K562 (cell line): ENCODE results near the gene POLN. TPM values are rescaled to one million over a fixed set of nuclear protein-coding genes. Genes with fewer than 3 reads are reported as not detected.

Experiments used
- ATAC-seq: fragments of 200-7000 bp; cut with Tn5 transposase; 3 replicates; pipeline ENCODE4 v1.9.1; 2020; ENCODE audit warnings: moderate library complexity
- BruUV-seq: library from RNA; stranded (reverse); fragments of 400-500 nt; replicated peaks from 2 replicates; lab custom pipeline; 2021; lab: Mats Ljungman, UMichigan
- CTCF ChIA-PET: fragments of 300-600 bp; formaldehyde crosslinking; extraction: SDS; loops from one replicate; lab custom pipeline; 2021; ENCODE audit warnings: low intra/inter-chr PET ratio; lab: Yijun Ruan, JAX
- POLR2A ChIA-PET: fragments of 300-600, 350-650 bp; sonication (Branson Sonifier 250); formaldehyde crosslinking; extraction: SDS; loops from one replicate; lab custom pipeline; 2021; ENCODE audit warnings: antibody characterized with exemption, inconsistent platforms; lab: Yijun Ruan, JAX
- DNase-seq, 4 experiments: peaks; one replicate each; pipeline versions ENCODE4 v3.0.0 to v3.0.0-alpha.2; 2011 to 2018; ENCODE audit warnings: low spot score in 3 of 4, mixed read lengths in 3 of 4; ENCODE audit errors: extremely low read depth in 1 of 4
- FAIRE-seq: peaks from 2 replicates; lab custom pipeline; 2011; peaks lifted over from hg19 to GRCh38; lab: Jason Lieb, UNC
- H2AFZ ChIP-seq: 2 replicates; pipeline ENCODE4 v1.6.0; 2011; ENCODE audit warnings: low read depth, low read length, control low read depth, inconsistent platforms
- H3K27ac ChIP-seq: fragments of 200-600 bp; 3 replicates; pipeline ENCODE4 v1.8.0; 2011; ENCODE audit warnings: low read depth, mild to moderate bottlenecking, control low read depth, inconsistent platforms, low read length, moderate library complexity, mixed read lengths; ENCODE audit errors: extremely low read depth
- H3K27me3 ChIP-seq, 2 experiments: fragments of 300-600 bp in 1 of 2; 2 replicates in 1 of 2; 3 replicates in 1 of 2; pipeline versions ENCODE4 v1.6.0 to v1.8.0; 2011; ENCODE audit warnings: inconsistent platforms in 2 of 2, low read length in 2 of 2, mild to moderate bottlenecking in 1 of 2, mixed read lengths in 1 of 2, moderate library complexity in 1 of 2; ENCODE audit not compliant: control insufficient read depth in 2 of 2, insufficient read depth in 2 of 2
- H3K36me3 ChIP-seq: fragments of 300-600 bp; 3 replicates; pipeline ENCODE4 v1.8.0; 2011; ENCODE audit warnings: mild to moderate bottlenecking, low read length, inconsistent platforms; ENCODE audit not compliant: control insufficient read depth, insufficient read depth
- H3K4me1 ChIP-seq, 2 experiments: fragments of 200-600 bp in 1 of 2; replicated peaks in 1 of 2; 2 replicates in 1 of 2; 3 replicates in 1 of 2; pipeline versions ENCODE4 v1.5.1 to v1.8.0; 2011; ENCODE audit warnings: inconsistent platforms in 2 of 2, low read length in 2 of 2, mild to moderate bottlenecking in 1 of 2, mixed read lengths in 1 of 2, moderate library complexity in 1 of 2; ENCODE audit not compliant: control insufficient read depth in 2 of 2, insufficient read depth in 2 of 2
- H3K4me2 ChIP-seq: 2 replicates; pipeline ENCODE4 v1.6.1; 2011; ENCODE audit warnings: low read length, control low read depth, inconsistent platforms, mixed read lengths; ENCODE audit not compliant: insufficient read depth
- H3K4me3 ChIP-seq: fragments of 200-600 bp; sonication (generic), shearing (Covaris generic); 2 replicates; pipeline ENCODE4 v1.5.1; 2016; ENCODE audit warnings: control low read depth, inconsistent platforms
- H3K79me2 ChIP-seq: fragments of 200-600 bp; 3 replicates; pipeline ENCODE4 v1.8.0; 2011; ENCODE audit warnings: low read length, inconsistent platforms; ENCODE audit not compliant: control insufficient read depth, insufficient read depth
- H3K9ac ChIP-seq, 2 experiments: 2 replicates each; pipeline versions ENCODE4 v1.6.0 to v1.6.1; 2011; ENCODE audit warnings: low read depth in 2 of 2, low read length in 2 of 2, control low read depth in 1 of 2, inconsistent platforms in 1 of 2, mild to moderate bottlenecking in 1 of 2, mixed read lengths in 1 of 2; ENCODE audit not compliant: insufficient read depth in 1 of 2
- H3K9me1 ChIP-seq: one replicate; pipeline ENCODE4 v1.6.0; 2011; ENCODE audit warnings: inconsistent platforms, mild to moderate bottlenecking, low read length, moderate library complexity; ENCODE audit not compliant: control insufficient read depth, insufficient read depth
- H3K9me3 ChIP-seq: replicated peaks from 2 replicates; pipeline ENCODE4 v1.5.1; 2011; ENCODE audit warnings: low read depth, low read length, inconsistent platforms; ENCODE audit not compliant: control insufficient read depth, insufficient read depth
- H4K20me1 ChIP-seq: replicated peaks from 2 replicates; pipeline ENCODE4 v1.6.1; 2011; ENCODE audit warnings: low read length, inconsistent platforms, mixed read lengths; ENCODE audit not compliant: control insufficient read depth, insufficient read depth
- CAMTA2 ChIP-seq: fragments of 250-450 bp; sonication (Bioruptor Pico); conservative IDR thresholded peaks from 2 replicates; pipeline ENCODE4 v1.5.1; 2022
- CREM ChIP-seq: IDR thresholded peaks from 2 replicates; pipeline ENCODE4 v1.6.1; 2014; ENCODE audit warnings: antibody characterized with exemption, low read depth
- MECOM ChIP-seq: fragments of 250-450 bp; sonication (Bioruptor Pico); IDR thresholded peaks from 2 replicates; pipeline ENCODE4 v1.8.0; 2022; ENCODE audit warnings: inconsistent platforms
- POLR2A ChIP-seq: fragments of 450-650 bp; conservative IDR thresholded peaks from 2 replicates; pipeline ENCODE4 v1.6.1; 2016
- SP2 ChIP-seq: IDR thresholded peaks from 2 replicates; pipeline ENCODE4 v1.6.1; 2011; ENCODE audit warnings: mild to moderate bottlenecking, low read depth, low read length, moderate library complexity; ENCODE audit not compliant: poor library complexity, severe bottlenecking; ENCODE audit errors: extremely low read depth
- ZNF436 ChIP-seq: fragments of 250-450, 450-650 bp; sonication (Bioruptor Pico); formaldehyde crosslinking; IDR thresholded peaks from 2 replicates; pipeline ENCODE4 v1.7.0; 2020; ENCODE audit warnings: mild to moderate bottlenecking
- WGBS: fragments of 100-300 bp; shearing (Covaris generic); methylation state at CpG from one replicate; pipeline ENCODE4 v1.1.6; 2016; ENCODE audit warnings: low coverage, mixed read lengths; ENCODE audit not compliant: insufficient coverage; ENCODE audit errors: missing lambda C conversion rate; 5-methylcytosine and 5-hydroxymethylcytosine counted together
- in situ Hi-C: fragments of 300-500 bp; cut with MboI; formaldehyde crosslinking; loops from 4 replicates; pipeline ENCODE4 v1.15.0; 2018; ENCODE audit warnings: inconsistent platforms, mixed read lengths
- intact Hi-C: fragments of 100-400 bp; cut with micrococcal nuclease; formaldehyde crosslinking; loops from 2 replicates; pipeline ENCODE4 v1.14.2; 2022
- polyA plus RNA-seq, 8 experiments: library from polyadenylated mRNA; depleted of rRNA in 4 of 8; stranded (reverse) in 5 of 8; unstranded in 3 of 8; fragments of >200 nt; fragmentation: Nextera tagmentation in 2 of 8; fragmentation: Illumina TruSeq in 1 of 8; extraction: Ambion mirVana in 2 of 8; extraction: Trizol in 1 of 8; gene quantifications; 2 replicates each; pipeline versions ENCODE4 v1.2.1 to v1.2.3, GENCODE V29; 2011 to 2014; ENCODE audit warnings: inconsistent platforms in 1 of 8, missing spikeins in 1 of 8
- total RNA-seq, 7 experiments: library from RNA; depleted of rRNA in 6 of 7; stranded (reverse); fragments of >200 nt in 6 of 7; fragmentation: Illumina TruSeq in 2 of 7; extraction: Trizol in 2 of 7; gene quantifications; 2 replicates each; pipeline versions ENCODE4 v1.2.1 to v1.2.3, GENCODE V29; 2011 to 2021; ENCODE audit warnings: low replicate concordance in 1 of 7
- TF ChIP-seq, protein P1 (sequence below): fragments of 450-650 bp; IDR thresholded peaks from 2 replicates; pipeline ENCODE4 v1.6.1; 2016; ENCODE audit warnings: mild to moderate bottlenecking
- TF ChIP-seq, protein P2 (sequence below): fragments of 250-450 bp; sonication (Bioruptor Pico); IDR thresholded peaks from 2 replicates; pipeline ENCODE4 v1.5.0; 2021; ENCODE audit warnings: mild to moderate bottlenecking, moderate library complexity
- TF ChIP-seq, protein P3 (sequence below), 3 experiments: fragments of 200-800 bp in 1 of 3; sonication (Bioruptor generic) in 1 of 3; sonication (generic) in 1 of 3; formaldehyde crosslinking in 1 of 3; IDR thresholded peaks; 2 replicates each; pipeline versions ENCODE4 v1.6.1 to v1.8.0; 2016 to 2022; ENCODE audit warnings: mild to moderate bottlenecking in 2 of 3, missing compliant biosample characterization in 2 of 3, missing genetic modification characterization in 2 of 3, missing genetic modification reagents in 1 of 3
- TF ChIP-seq, protein P4 (sequence below): fragments of 450-650 bp; IDR thresholded peaks from 2 replicates; pipeline ENCODE4 v1.6.1; 2016; ENCODE audit warnings: missing biosample characterization, missing genetic modification characterization

Gene POLN
- total and polyA plus RNA-seq, 9 of the 15 experiments (the other 6 are each of a cell fraction or from before 2014, with no cell fraction given) = 0.08 to 0.91 (median 0.32) TPM

DNA sequence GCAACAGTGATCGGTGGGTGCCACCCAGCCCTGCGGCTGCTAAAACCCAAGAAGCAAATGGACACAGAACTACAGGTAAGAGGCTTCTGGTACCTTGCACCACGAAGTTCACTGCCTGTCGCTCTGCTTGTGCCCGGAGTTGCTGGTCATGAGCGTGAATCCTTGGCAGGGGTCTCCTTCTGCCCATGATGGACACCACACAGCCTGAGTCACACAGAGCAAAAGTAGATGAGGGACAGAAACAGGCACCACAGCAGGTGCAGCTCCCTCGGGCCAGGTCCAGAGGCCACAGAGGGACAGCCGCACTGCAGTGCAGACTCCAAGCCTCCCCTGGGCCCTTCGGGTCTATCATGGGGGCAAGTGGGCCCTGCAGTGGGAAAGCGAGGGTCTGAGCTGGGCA, 160.4 kb downstream of the POLN start (continued):
- TF ChIP-seq, protein P1, sequence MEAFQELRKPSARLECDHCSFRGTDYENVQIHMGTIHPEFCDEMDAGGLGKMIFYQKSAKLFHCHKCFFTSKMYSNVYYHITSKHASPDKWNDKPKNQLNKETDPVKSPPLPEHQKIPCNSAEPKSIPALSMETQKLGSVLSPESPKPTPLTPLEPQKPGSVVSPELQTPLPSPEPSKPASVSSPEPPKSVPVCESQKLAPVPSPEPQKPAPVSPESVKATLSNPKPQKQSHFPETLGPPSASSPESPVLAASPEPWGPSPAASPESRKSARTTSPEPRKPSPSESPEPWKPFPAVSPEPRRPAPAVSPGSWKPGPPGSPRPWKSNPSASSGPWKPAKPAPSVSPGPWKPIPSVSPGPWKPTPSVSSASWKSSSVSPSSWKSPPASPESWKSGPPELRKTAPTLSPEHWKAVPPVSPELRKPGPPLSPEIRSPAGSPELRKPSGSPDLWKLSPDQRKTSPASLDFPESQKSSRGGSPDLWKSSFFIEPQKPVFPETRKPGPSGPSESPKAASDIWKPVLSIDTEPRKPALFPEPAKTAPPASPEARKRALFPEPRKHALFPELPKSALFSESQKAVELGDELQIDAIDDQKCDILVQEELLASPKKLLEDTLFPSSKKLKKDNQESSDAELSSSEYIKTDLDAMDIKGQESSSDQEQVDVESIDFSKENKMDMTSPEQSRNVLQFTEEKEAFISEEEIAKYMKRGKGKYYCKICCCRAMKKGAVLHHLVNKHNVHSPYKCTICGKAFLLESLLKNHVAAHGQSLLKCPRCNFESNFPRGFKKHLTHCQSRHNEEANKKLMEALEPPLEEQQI = no peak
- TF ChIP-seq CREM = no peak
- no peak for TF ChIP-seq POLR2A

DNA sequence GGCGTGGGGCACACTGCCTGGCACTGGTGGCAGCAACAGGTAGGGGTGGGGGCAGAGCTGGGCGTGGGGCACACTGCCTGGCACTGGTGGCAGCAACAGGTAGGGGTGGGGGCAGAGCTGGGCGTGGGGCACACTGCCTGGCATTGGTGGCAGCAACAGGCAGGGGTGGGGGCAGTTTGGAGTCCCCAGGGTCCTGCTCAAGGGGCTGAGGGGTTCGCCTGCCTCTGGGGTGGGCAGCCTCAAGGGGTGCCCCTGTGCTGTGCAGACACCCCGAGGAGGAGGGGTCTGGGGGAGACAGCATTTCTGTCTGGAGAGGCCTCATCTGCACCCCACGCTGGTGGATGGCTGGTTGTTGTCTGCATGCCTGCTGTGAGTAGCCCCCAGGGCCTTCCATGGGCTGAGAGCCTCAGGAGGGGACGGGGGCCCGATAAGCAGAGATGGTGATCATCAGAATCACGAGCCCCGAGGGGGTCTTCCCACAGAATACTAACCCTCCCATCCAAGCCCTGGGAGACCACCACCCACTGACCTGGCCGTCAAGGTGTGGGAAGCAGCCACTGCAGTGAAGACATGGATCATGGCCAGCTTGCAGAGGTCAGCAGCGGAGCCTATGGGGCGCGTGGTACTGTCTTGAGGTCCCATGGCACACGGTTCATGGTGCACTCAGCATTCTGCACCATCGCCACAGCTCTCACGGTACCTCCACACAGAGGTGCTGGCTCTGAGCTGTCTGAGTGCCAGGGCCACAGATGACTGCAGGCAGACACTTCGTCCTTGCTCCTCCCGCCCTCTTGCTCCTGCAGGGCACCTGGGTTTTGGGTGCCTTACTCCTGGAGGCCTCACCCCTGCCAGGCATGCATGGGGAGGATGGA, 161.3 kb downstream of the POLN start:
- H3K4me3 ChIP-seq = no peak overlapping the region
- H3K9me3 ChIP-seq = no peaks in the 10 kb centered on the region
- FAIRE-seq = no peak
- POLR2A ChIA-PET = interaction anchor here (0.8 to 0.9 kb wide), 2 partner anchors 12 to 13 kb away, joined by 4 read pairs; no protein-coding TSS in a partner anchor
- H3K9me1 ChIP-seq = no peaks in the 10 kb centered on the region
- CTCF ChIA-PET = no interaction called here
- H2AFZ ChIP-seq = no peak overlapping the region
- no peak overlapping the region for H3K27ac ChIP-seq
- H3K4me2 ChIP-seq = no peak overlapping the region
- H3K27me3 ChIP-seq = peaks cover 25 to 66% of the 10 kb centered on the region in 2 experiments; a peak in 4 of 5 replicates
- H4K20me1 ChIP-seq = no peaks in the 10 kb centered on the region
- BruUV-seq = no TSS peak
- no peaks in the 10 kb centered on the region for H3K36me3 ChIP-seq
- no peak for DNase-seq
- ATAC-seq = no peak
- no peak overlapping the region for H3K9ac ChIP-seq
- 8% methylated on average over 18 of the region's 19 CpGs for WGBS
- intact Hi-C loops = no loop called here
- in situ Hi-C loops = no loop called here
- H3K4me1 ChIP-seq = peaks cover 0 to 22% of the 10 kb centered on the region in 2 experiments; a peak in 2 of 5 replicates
- no peaks in the 10 kb centered on the region for H3K79me2 ChIP-seq
- TF ChIP-seq CAMTA2 (CRISPR knock-in tag) (no peak), ZNF436 (no peak), MECOM (CRISPR knock-in tag) (no peak), SP2 (no peak)
- TF ChIP-seq, protein P2, sequence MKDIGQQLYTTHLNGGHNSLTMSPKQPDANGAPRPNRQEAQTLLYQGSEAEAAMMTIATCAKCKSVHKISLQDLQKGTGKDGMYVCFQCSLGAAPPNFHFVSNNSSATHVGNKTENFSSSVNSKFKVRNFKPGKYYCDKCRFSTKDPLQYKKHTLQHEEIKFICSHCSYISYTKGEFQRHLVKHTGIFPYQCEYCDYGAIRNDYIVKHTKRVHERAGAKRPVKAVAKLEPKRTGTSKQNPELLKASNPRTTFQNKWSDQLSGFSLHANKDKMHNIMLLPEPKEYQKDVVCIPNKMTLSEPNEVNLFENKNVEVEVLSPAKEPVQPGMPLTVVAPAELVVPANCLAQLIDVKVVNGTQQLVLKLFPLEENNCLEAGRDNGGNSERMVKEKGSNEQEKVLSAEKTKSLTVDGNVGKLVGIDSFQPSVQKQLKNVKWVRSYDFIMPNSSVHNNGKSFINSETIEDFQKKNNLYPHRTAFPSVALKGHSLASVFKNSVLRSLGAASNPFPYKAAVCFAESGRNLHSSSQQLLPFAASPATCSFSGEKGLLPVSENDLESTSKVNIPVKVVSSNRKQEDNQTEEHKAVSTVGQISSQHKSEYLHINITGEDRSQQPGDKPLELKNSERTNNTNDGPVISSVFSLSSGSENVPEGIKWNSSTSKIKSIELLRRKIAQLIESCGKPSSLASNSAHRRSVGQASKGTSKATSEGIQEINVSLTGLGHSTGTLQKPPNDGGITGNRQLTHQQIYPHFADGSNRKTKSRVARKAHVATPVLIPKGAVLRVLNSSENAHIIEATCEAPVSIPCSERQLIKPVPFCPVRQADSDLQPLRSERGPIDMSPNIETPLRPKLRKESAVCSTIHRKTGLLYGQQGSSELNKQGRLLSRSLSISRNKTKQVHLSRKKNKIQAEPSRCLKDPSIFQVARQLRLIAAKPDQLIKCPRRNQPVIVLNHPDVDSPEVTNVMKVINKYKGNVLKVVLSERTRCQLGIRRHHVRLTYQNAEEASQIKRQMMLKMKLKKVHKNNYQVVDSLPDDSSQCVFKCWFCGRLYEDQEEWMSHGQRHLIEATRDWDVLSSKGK (CRISPR knock-in tag) = no peak
- TF ChIP-seq, protein P3, sequence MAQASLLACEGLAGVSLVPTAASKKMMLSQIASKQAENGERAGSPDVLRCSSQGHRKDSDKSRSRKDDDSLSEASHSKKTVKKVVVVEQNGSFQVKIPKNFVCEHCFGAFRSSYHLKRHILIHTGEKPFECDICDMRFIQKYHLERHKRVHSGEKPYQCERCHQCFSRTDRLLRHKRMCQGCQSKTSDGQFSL (CRISPR knock-in tag; IDR thresholded peaks at IDR 0.05) = no peak
- TF ChIP-seq, protein P3 (tag; IDR thresholded peaks at IDR 0.05) = no peak
- TF ChIP-seq, protein P4, sequence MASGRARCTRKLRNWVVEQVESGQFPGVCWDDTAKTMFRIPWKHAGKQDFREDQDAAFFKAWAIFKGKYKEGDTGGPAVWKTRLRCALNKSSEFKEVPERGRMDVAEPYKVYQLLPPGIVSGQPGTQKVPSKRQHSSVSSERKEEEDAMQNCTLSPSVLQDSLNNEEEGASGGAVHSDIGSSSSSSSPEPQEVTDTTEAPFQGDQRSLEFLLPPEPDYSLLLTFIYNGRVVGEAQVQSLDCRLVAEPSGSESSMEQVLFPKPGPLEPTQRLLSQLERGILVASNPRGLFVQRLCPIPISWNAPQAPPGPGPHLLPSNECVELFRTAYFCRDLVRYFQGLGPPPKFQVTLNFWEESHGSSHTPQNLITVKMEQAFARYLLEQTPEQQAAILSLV (tag) = no peak
